ENCODE data around the gene COLEC11.

Gene COLEC11

GRCh38 chr2:3647831-3648651 is 53.1 kb downstream of the COLEC11 start:
- TF ChIP-seq, protein P1, sequence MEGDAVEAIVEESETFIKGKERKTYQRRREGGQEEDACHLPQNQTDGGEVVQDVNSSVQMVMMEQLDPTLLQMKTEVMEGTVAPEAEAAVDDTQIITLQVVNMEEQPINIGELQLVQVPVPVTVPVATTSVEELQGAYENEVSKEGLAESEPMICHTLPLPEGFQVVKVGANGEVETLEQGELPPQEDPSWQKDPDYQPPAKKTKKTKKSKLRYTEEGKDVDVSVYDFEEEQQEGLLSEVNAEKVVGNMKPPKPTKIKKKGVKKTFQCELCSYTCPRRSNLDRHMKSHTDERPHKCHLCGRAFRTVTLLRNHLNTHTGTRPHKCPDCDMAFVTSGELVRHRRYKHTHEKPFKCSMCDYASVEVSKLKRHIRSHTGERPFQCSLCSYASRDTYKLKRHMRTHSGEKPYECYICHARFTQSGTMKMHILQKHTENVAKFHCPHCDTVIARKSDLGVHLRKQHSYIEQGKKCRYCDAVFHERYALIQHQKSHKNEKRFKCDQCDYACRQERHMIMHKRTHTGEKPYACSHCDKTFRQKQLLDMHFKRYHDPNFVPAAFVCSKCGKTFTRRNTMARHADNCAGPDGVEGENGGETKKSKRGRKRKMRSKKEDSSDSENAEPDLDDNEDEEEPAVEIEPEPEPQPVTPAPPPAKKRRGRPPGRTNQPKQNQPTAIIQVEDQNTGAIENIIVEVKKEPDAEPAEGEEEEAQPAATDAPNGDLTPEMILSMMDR (IDR thresholded peaks at IDR 0.05; ENCODE audit: insufficient read depth, low read length, poor library complexity, severe bottlenecking) = no peak
- Histone ChIP-seq H3K36me3 (ENCODE audit: control insufficient read depth, insufficient read depth, low read length) (no peaks in the 10 kb centered on the region), H3K27me3 (replicated peaks; ENCODE audit: control insufficient read depth, insufficient read depth, low read length) (no peaks in the 10 kb centered on the region), H3K4me3 (replicated peaks; ENCODE audit: low read depth, low read length) (no peak overlapping the region)
- no peak for DNase-seq (ENCODE audit: extremely low read depth, insufficient read length)

DNA sequence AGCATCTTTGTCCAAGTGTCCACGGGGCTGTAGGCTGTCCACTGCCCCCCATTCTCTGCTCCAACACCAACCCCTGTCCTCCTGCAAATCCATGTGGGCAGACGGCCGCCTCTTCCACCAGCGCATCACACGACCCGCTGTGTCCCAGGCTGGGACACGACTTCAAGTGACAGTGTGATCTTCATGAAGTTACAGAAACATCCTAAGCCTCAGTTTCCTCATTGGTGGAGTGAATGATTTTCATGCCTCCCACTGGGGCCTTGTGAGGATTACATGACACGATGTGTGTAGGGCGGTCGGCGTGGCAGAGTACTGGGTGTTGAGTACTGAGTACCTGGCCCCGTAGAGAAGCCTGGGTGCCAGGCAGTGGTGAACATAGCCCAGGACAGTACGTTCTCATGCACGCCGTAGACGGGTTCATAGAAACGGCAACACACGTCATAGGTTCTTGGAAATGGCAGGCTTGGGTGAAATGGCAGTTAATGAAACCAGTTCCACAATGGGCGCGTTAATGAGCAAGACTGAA is 53.8 kb downstream of the COLEC11 start:
- no peak overlapping the region for H3K4me3 ChIP-seq (replicated peaks; ENCODE audit: low read depth, low read length)
- DNase-seq (ENCODE audit: extremely low read depth, insufficient read length) = no peak
- H3K27me3 ChIP-seq (replicated peaks; ENCODE audit: control insufficient read depth, insufficient read depth, low read length) = no peaks in the 10 kb centered on the region
- no peaks in the 10 kb centered on the region for H3K36me3 ChIP-seq (ENCODE audit: control insufficient read depth, insufficient read depth, low read length)
- TF ChIP-seq, protein P1 (IDR thresholded peaks at IDR 0.05; ENCODE audit: insufficient read depth, low read length, poor library complexity, severe bottlenecking) = no peak

GRCh38 chr2:3649581-3649980 is 54.7 kb downstream of the COLEC11 start:
- H3K27me3 ChIP-seq (replicated peaks; ENCODE audit: control insufficient read depth, insufficient read depth, low read length) = no peaks in the 10 kb centered on the region
- TF ChIP-seq, protein P1 (IDR thresholded peaks at IDR 0.05; ENCODE audit: insufficient read depth, low read length, poor library complexity, severe bottlenecking) = peak; percentile 4
- H3K4me3 ChIP-seq (replicated peaks; ENCODE audit: low read depth, low read length) = no peak overlapping the region
- no peak for DNase-seq (ENCODE audit: extremely low read depth, insufficient read length)
- no peaks in the 10 kb centered on the region for H3K36me3 ChIP-seq (ENCODE audit: control insufficient read depth, insufficient read depth, low read length)

DNA sequence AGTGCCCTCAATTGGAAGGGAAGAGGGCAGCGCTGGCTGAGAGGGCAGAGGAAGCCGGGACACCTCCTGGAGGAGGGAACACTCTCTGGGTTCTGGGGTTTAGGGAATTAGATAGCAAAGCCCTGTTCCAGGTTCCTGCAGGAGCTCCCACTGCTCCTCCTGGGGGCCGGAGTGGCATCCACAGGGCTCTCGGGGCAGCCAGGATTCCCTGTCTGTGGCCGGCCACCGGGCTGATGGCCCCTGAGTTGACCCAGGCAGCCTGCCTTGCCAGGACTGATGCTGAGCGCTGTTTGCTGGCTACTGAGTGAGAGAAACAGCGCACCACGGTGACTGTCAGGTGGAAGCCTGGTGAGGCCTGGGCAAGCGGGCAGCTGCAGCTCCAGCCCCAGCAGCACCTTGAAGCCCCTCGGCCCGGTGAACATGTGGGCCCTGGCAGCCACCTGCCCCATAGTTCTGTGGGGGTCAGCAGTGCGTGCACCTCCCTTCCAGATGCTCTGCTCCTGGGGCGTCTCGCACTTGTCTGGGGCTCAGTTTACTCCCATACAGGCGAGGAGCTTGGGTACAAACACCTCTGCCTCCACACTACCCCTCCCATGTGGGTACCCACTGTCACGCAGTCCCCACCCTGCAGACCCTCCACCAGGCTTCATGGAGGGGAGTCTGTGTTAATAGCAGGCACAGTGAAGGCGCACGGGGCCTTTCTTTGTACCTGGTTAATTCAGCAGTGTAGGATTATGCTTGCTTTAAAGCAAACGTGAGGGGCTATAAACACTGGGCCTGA is 55.4 kb downstream of the COLEC11 start:
- no peak overlapping the region for H3K4me3 ChIP-seq (replicated peaks; ENCODE audit: low read depth, low read length)
- no peak for DNase-seq (ENCODE audit: extremely low read depth, insufficient read length)
- TF ChIP-seq, protein P1 (IDR thresholded peaks at IDR 0.05; ENCODE audit: insufficient read depth, low read length, poor library complexity, severe bottlenecking) = no peak
- no peaks in the 10 kb centered on the region for H3K27me3 ChIP-seq (replicated peaks; ENCODE audit: control insufficient read depth, insufficient read depth, low read length)
- no peaks in the 10 kb centered on the region for H3K36me3 ChIP-seq (ENCODE audit: control insufficient read depth, insufficient read depth, low read length)

DNA sequence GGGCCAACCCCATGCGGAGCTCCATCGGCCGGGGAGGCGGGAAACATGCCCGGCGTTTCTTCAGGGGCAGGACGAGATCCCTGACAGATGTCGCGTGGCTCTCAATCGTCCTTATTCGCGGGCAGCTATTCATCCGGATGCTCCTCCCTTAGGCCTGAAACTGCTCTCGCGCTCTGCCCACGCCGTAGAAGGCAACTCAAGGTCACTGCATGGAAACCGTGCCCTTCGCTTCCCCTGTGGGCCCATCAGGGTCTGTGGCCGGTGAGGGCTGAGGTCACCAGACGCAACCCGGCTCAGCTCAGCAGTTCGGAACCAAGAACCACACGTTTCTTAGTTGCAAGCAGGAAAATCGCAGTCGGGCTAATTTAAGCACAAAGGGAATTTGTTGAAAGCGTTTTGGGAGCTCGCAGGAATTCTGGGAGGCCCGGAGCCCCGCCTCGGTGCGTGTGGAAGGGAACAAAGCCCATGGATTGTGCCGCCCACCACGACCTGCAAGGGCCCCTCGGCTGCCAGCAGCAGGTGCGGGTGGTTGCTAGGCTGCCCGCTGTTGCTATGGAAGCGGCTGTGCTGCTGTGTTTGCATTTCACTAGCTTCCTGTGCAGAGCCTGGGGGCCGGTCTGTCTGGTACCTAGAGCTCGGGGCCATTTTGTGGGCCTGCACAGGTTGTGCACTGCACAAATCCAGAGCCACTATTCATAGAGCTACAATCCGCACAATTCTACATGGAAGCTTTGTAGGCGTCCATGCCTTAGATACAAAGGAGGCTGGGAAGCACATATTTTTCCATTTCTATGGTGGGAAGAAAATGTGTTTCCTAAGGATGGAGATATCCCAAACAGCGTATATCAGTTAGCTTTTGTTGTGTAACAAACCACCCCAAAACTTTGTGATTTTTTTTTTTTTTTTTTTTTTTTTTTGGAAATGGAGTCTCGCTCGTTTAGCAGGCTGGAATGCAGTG is 57.1 kb downstream of the COLEC11 start:
- TF ChIP-seq, protein P1 (IDR thresholded peaks at IDR 0.05; ENCODE audit: insufficient read depth, low read length, poor library complexity, severe bottlenecking) = no peak
- Histone ChIP-seq H3K36me3 (ENCODE audit: control insufficient read depth, insufficient read depth, low read length) (no peaks in the 10 kb centered on the region), H3K4me3 (replicated peaks; ENCODE audit: low read depth, low read length) (peak overlapping the region; percentile 55), H3K27me3 (replicated peaks; ENCODE audit: control insufficient read depth, insufficient read depth, low read length) (no peaks in the 10 kb centered on the region)
- peak; percentile 71 for DNase-seq (ENCODE audit: extremely low read depth, insufficient read length)

All from GM06990 (cell line).